Upper lobe of left lung (tissue), 6 donors: ENCODE measurements around the gene TBC1D25. TPM values are rescaled to one million over a fixed set of nuclear protein-coding genes. Genes with fewer than 3 reads are reported as not detected.
"Not testable (repeated sequence)": the region's sequence is repeated elsewhere in the genome, so short reads cannot be mapped to it uniquely, and the experiment has no call there.

ENCODE experiments used
- ATAC-seq, 2 donors: fragments of 200-7000 bp; cut with Tn5 transposase; one replicate each; pipeline ENCODE4 v1.9.1; 2022; ENCODE audit warnings: mild to moderate bottlenecking in 2 of 2, moderate library complexity in 2 of 2; ENCODE audit not compliant: low FRiP score in 2 of 2
- DNase-seq, 2 donors: peaks; one replicate each; pipeline ENCODE4 v3.0.0-alpha.2; 2019 to 2020
- H3K27ac ChIP-seq, 4 donors: fragments of 200-600 bp; sonication (generic); one replicate each; pipeline ENCODE4 v1.5.1; 2016 to 2019
- H3K27me3 ChIP-seq, 4 donors: fragments of 200-600 bp; sonication (generic); one replicate each; pipeline ENCODE4 v1.5.1; 2017 to 2019
- H3K36me3 ChIP-seq, 4 donors: fragments of 200-600 bp; sonication (generic); one replicate each; pipeline ENCODE4 v1.5.1; 2016 to 2019
- H3K4me1 ChIP-seq, 4 donors: fragments of 200-600 bp; sonication (generic); one replicate each; pipeline ENCODE4 v1.5.1; 2018 to 2019
- H3K4me3 ChIP-seq, 4 donors: fragments of 200-600 bp; sonication (generic); one replicate each; pipeline ENCODE4 v1.5.1; 2017 to 2019; ENCODE audit warnings: mild to moderate bottlenecking in 2 of 4, moderate library complexity in 1 of 4
- H3K9me3 ChIP-seq, 4 donors: fragments of 200-600 bp; sonication (generic); one replicate each; pipeline ENCODE4 v1.5.1; 2018 to 2019
- CTCF ChIP-seq, 6 experiments: fragments of 450-650 bp in 4 of 6; fragments of 200-600 bp in 2 of 6; sonication (generic) in 2 of 6; IDR thresholded peaks; one replicate each; pipeline ENCODE4 v1.5.1; 2016 to 2019; ENCODE audit warnings: antibody characterized with exemption in 6 of 6
- EP300 ChIP-seq, 4 donors: sonication (generic); formaldehyde crosslinking; IDR thresholded peaks; one replicate each; pipeline ENCODE4 v1.5.1; 2017; ENCODE audit warnings: antibody characterized with exemption in 4 of 4, control low read depth in 2 of 4
- POLR2A ChIP-seq, 4 donors: fragments of 450-650 bp; IDR thresholded peaks; one replicate each; pipeline ENCODE4 v1.5.1; 2016 to 2017; ENCODE audit warnings: antibody characterized with exemption in 4 of 4, mild to moderate bottlenecking in 2 of 4
- POLR2AphosphoS5 ChIP-seq, 2 donors: sonication (generic); formaldehyde crosslinking; IDR thresholded peaks; one replicate each; pipeline ENCODE4 v1.5.1; 2017; ENCODE audit warnings: antibody characterized with exemption in 2 of 2
- WGBS, 2 donors: methylation state at CpG; one replicate each; pipeline ENCODE4 v1.1.5; 2017 to 2018; 5-methylcytosine and 5-hydroxymethylcytosine counted together
- total RNA-seq, 6 donors: library from RNA; depleted of rRNA in 4 of 6; stranded (reverse); fragments of >200 nt in 4 of 6; gene quantifications; one replicate each; pipeline versions ENCODE4 v1.1.0 to v1.2.1, GENCODE V29; 2016 to 2021
- donor health status: DM: no; HTN: no; CAD: no; lungs with moderate emphysema.
- donor health status: DM: no; HTN: yes; CAD: no; lungs with severe emphysema.

Gene TBC1D25
- total RNA-seq, 6 donors from 2014 or later: 15.2 to 26.4 (median 18.8) TPM

DNA sequence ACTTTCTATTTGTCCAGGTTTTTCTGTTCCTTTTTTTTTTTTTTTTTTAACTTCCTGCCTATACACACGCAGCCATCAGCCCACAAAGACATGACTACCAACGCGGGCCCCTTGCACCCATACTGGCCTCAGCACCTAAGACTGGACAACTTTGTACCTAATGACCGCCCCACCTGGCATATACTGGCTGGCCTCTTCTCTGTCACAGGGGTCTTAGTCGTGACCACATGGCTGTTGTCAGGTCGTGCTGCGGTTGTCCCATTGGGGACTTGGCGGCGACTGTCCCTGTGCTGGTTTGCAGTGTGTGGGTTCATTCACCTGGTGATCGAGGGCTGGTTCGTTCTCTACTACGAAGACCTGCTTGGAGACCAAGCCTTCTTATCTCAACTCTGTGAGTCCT is 15.8 kb upstream of the TBC1D25 start:
- ATAC-seq: no peak
- no peaks in the 10 kb centered on the region for H3K9me3 ChIP-seq
- no peak overlapping the region for H3K4me3 ChIP-seq
- TF ChIP-seq CTCF (IDR thresholded peaks at IDR 0.05) (no peak), POLR2AphosphoS5 (IDR thresholded peaks at IDR 0.05) (no peak), POLR2A (IDR thresholded peaks at IDR 0.05) (no peak), EP300 (IDR thresholded peaks at IDR 0.05) (no peak)
- WGBS, 2 donors: 80 to 91% methylated on average over 5 to 12 of the region's 12 CpGs
- no peaks in the 10 kb centered on the region for H3K27me3 ChIP-seq
- peaks cover 0 to 18% (median 8%) of the 10 kb centered on the region in 4 donors for H3K36me3 ChIP-seq
- no peak overlapping the region for H3K27ac ChIP-seq
- no peak for DNase-seq
- peaks cover 0 to 7% (median 5%) of the 10 kb centered on the region in 4 donors for H3K4me1 ChIP-seq

DNA sequence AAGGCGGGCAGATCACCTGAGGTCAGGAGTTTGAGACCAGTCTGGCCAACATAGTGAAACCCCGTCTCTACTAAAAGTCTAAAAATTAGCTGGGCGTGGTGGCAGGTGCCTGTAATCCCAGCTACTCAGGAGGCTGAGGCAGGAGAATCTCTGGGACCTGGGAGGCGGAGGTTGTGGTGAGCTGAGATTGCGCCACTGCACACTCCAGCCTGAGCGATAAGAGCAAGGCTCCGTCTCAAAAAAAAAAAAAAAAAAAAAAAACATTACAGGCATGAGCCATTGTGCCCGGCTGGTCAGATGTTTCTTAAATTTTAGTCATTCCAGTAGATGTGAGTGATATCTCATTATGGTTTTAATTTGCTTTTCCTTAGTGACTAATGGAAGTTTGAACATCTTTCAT is 13.7 kb upstream of the TBC1D25 start:
- H3K27ac ChIP-seq, H3K4me1 ChIP-seq, H3K4me3 ChIP-seq, H3K27me3 ChIP-seq, ATAC-seq, H3K9me3 ChIP-seq: not testable (repeated sequence)
- peak in 1 of 2 donors; percentile 44 for DNase-seq
- H3K36me3 ChIP-seq: peaks cover 0 to 18% (median 9%) of the 10 kb centered on the region in 4 donors
- WGBS, 2 donors: 67 to 80% methylated on average over 2 to 8 of the region's 8 CpGs

- Histone ChIP-seq H3K36me3 (peaks cover 0 to 18% (median 7%) of the 10 kb centered on the region in 4 donors), H3K27me3 (no peaks in the 10 kb centered on the region), H3K27ac (no peak overlapping the region), H3K4me3 (no peak overlapping the region), H3K9me3 (no peaks in the 10 kb centered on the region), H3K4me1 (no peaks in the 10 kb centered on the region)
- no peak for TF ChIP-seq POLR2AphosphoS5 (IDR thresholded peaks at IDR 0.05)
- TF ChIP-seq EP300 (IDR thresholded peaks at IDR 0.05): no peak
- 87 to 95% methylated on average over 3 of the region's 3 CpGs for WGBS, 2 donors
- no peak for DNase-seq
- peak in 1 of 2 donors; percentile 40 for ATAC-seq
Observed at GRCh38 chrX:48530736-48531135, 8.8 kb upstream of the TBC1D25 start.

DNA sequence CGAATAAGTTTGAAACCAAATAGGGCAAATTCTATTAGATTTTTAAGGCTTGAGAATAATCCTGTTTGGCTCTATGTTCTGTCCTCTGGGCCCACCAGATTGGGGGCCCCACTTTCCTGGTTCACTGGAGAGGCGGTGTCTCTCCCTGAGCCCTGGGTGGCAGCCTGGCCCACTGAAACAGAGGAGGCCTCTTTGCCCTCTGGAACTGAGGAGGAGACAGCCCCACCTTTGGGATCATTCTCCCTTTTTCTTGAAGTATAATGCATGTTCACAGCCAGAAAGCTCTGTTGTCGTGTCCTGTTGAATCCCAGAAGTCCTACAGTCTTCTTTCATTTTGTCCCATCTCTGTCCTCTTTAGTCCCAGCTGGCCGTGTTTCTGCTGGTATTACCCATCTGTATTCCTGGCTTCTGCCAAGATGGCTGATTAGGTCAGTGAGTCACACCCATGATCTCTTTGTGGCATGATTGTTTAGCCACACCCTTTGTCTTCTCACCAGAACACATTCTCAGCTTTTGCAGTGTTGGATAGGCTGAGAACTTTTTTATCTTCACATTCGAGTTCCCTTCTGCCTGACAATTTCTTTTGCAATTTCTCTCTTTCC is 8.1 kb upstream of the TBC1D25 start:
- no peak for TF ChIP-seq POLR2A (IDR thresholded peaks at IDR 0.05)
- no peak for TF ChIP-seq CTCF (IDR thresholded peaks at IDR 0.05)
- TF ChIP-seq POLR2AphosphoS5 (IDR thresholded peaks at IDR 0.05): no peak
- no peak for TF ChIP-seq EP300 (IDR thresholded peaks at IDR 0.05)

GRCh38 chrX:48532161-48532560 is 7.4 kb upstream of the TBC1D25 start:
- ATAC-seq: no peak
- Histone ChIP-seq H3K4me3 (no peak overlapping the region), H3K4me1 (no peaks in the 10 kb centered on the region), H3K36me3 (peaks cover 0 to 14% (median 5%) of the 10 kb centered on the region in 4 donors), H3K9me3 (no peaks in the 10 kb centered on the region), H3K27ac (peak overlapping the region in 3 of 4 donors; percentile 2 to 54 (median 35)), H3K27me3 (no peaks in the 10 kb centered on the region)
- WGBS, 2 donors: 53 to 83% methylated on average over 1 of the region's 1 CpG
- TF ChIP-seq POLR2AphosphoS5 (IDR thresholded peaks at IDR 0.05) (no peak), EP300 (IDR thresholded peaks at IDR 0.05) (no peak), POLR2A (IDR thresholded peaks at IDR 0.05) (no peak), CTCF (IDR thresholded peaks at IDR 0.05) (no peak)
- no peak for DNase-seq

More for the DNA sequence above, 8.1 kb upstream of the TBC1D25 start:
- H3K4me3 ChIP-seq: no peak overlapping the region
- no peaks in the 10 kb centered on the region for H3K27me3 ChIP-seq
- H3K4me1 ChIP-seq: no peaks in the 10 kb centered on the region
- DNase-seq: no peak
- no peaks in the 10 kb centered on the region for H3K9me3 ChIP-seq
- peaks cover 0 to 18% (median 7%) of the 10 kb centered on the region in 4 donors for H3K36me3 ChIP-seq
- 51 to 64% methylated on average over 5 of the region's 5 CpGs for WGBS, 2 donors
- ATAC-seq: peak in 1 of 2 donors; percentile 83
- H3K27ac ChIP-seq: peak overlapping the region in 3 of 4 donors; percentile 2 to 54 (median 35)

- Histone ChIP-seq H3K4me1 (no peaks in the 10 kb centered on the region), H3K36me3 (peaks cover 0 to 5% (median 2%) of the 10 kb centered on the region in 4 donors), H3K4me3 (no peak overlapping the region), H3K9me3 (no peaks in the 10 kb centered on the region), H3K27ac (no peak overlapping the region), H3K27me3 (no peaks in the 10 kb centered on the region)
- no peak for ATAC-seq
- no peak for TF ChIP-seq POLR2A (IDR thresholded peaks at IDR 0.05)
- no peak for TF ChIP-seq CTCF (IDR thresholded peaks at IDR 0.05)
- no peak for TF ChIP-seq EP300 (IDR thresholded peaks at IDR 0.05)
- no peak for TF ChIP-seq POLR2AphosphoS5 (IDR thresholded peaks at IDR 0.05)
- DNase-seq: no peak
- 85 to 100% methylated on average over 3 of the region's 3 CpGs for WGBS, 2 donors
Observed at GRCh38 chrX:48533165-48533564, 6.3 kb upstream of the TBC1D25 start.
